ACC112 (cell line): ENCODE measurements around the gene ZNF827.

Experiments
- H2AFZ ChIP-seq: fragments of 200-600 bp; sonication (generic); one replicate; pipeline ENCODE4 v1.6.0; 2017; ENCODE audit warnings: antibody characterized with exemption, low read length; ENCODE audit not compliant: unreplicated experiment
- H3K27ac ChIP-seq: fragments of 200-600 bp; sonication (generic); 2 replicates; pipeline ENCODE4 v1.5.1; 2014; ENCODE audit warnings: low read depth, mild to moderate bottlenecking, antibody characterized with exemption, low read length, moderate library complexity
- H3K27me3 ChIP-seq: fragments of 200-600 bp; sonication (generic); 2 replicates; pipeline ENCODE4 v1.6.1; 2014; ENCODE audit warnings: mild to moderate bottlenecking, antibody characterized with exemption, low read length, moderate library complexity, mixed read lengths; ENCODE audit not compliant: insufficient read depth
- H3K36me3 ChIP-seq: fragments of 200-600 bp; sonication (generic); 2 replicates; pipeline ENCODE4 v1.6.1; 2016; ENCODE audit warnings: mild to moderate bottlenecking, antibody characterized with exemption, low read length, moderate library complexity, mixed read lengths; ENCODE audit not compliant: insufficient read depth
- H3K4me1 ChIP-seq: fragments of 200-600 bp; sonication (generic); one replicate; pipeline ENCODE4 v1.6.1; 2016; ENCODE audit warnings: low read length, mixed read lengths; ENCODE audit not compliant: insufficient read depth, unreplicated experiment, control insufficient read depth
- H3K4me3 ChIP-seq: fragments of 200-600 bp; sonication (generic); 2 replicates; pipeline ENCODE4 v1.5.1; 2014; ENCODE audit warnings: mild to moderate bottlenecking, low read depth, low read length
- H3K79me2 ChIP-seq: fragments of 200-600 bp; sonication (generic); one replicate; pipeline ENCODE4 v1.6.0; 2016; ENCODE audit warnings: low read length; ENCODE audit not compliant: control insufficient read depth, unreplicated experiment, insufficient read depth

The ZNF827 gene

GRCh38 chr4:145934434-145935047 lies 4.1 kb downstream of the ZNF827 start:
- Histone ChIP-seq H3K79me2 (peaks cover 37% of the 10 kb centered on the region), H3K27ac (no peak overlapping the region), H2AFZ (no peak overlapping the region), H3K36me3 (no peaks in the 10 kb centered on the region), H3K27me3 (no peaks in the 10 kb centered on the region), H3K4me3 (no peak overlapping the region), H3K4me1 (peaks cover 24% of the 10 kb centered on the region)

GRCh38 chr4:145933134-145933533 lies 5.5 kb downstream of the ZNF827 start:
- Histone ChIP-seq H3K4me1 (peaks cover 18% of the 10 kb centered on the region), H3K79me2 (peaks cover 46% of the 10 kb centered on the region), H3K27me3 (no peaks in the 10 kb centered on the region)

GRCh38 chr4:145931403-145931802 lies 7.2 kb downstream of the ZNF827 start:
- Histone ChIP-seq H3K27me3 (no peaks in the 10 kb centered on the region), H3K36me3 (no peaks in the 10 kb centered on the region), H3K27ac (no peak overlapping the region), H3K79me2 (peaks cover 53% of the 10 kb centered on the region), H2AFZ (no peak overlapping the region), H3K4me1 (peaks cover 18% of the 10 kb centered on the region), H3K4me3 (no peak overlapping the region)

More at GRCh38 chr4:145933134-145933533, 5.5 kb downstream of the ZNF827 start:
- Histone ChIP-seq H2AFZ (no peak overlapping the region), H3K4me3 (no peak overlapping the region), H3K36me3 (no peaks in the 10 kb centered on the region), H3K27ac (no peak overlapping the region)

GRCh38 chr4:145930592-145930991 lies 8.0 kb downstream of the ZNF827 start:
- Histone ChIP-seq H3K36me3 (no peaks in the 10 kb centered on the region), H3K27ac (no peak overlapping the region), H3K4me1 (peaks cover 15% of the 10 kb centered on the region), H2AFZ (no peak overlapping the region), H3K79me2 (peaks cover 54% of the 10 kb centered on the region), H3K4me3 (no peak overlapping the region), H3K27me3 (no peaks in the 10 kb centered on the region)

- H3K27ac ChIP-seq, result no peak overlapping the region
Observed at GRCh38 chr4:145929415-145930178, 9.0 kb downstream of the ZNF827 start.

GRCh38 chr4:145928748-145929147 lies 9.9 kb downstream of the ZNF827 start:
- Histone ChIP-seq H3K4me1 (peaks cover 8% of the 10 kb centered on the region), H3K36me3 (no peaks in the 10 kb centered on the region), H2AFZ (no peak overlapping the region), H3K27ac (no peak overlapping the region), H3K4me3 (no peak overlapping the region), H3K79me2 (peaks cover 38% of the 10 kb centered on the region), H3K27me3 (no peaks in the 10 kb centered on the region)

More at GRCh38 chr4:145929415-145930178, 9.0 kb downstream of the ZNF827 start:
- Histone ChIP-seq H3K27me3 (no peaks in the 10 kb centered on the region), H3K4me3 (no peak overlapping the region), H3K36me3 (no peaks in the 10 kb centered on the region), H3K4me1 (peaks cover 8% of the 10 kb centered on the region), H2AFZ (no peak overlapping the region), H3K79me2 (peaks cover 44% of the 10 kb centered on the region)

GRCh38 chr4:145927030-145927429 lies 11.6 kb downstream of the ZNF827 start:
- Histone ChIP-seq H3K4me3 (no peak overlapping the region), H3K79me2 (peaks cover 35% of the 10 kb centered on the region), H3K36me3 (no peaks in the 10 kb centered on the region)

GRCh38 chr4:145921231-145921630 lies 17.4 kb downstream of the ZNF827 start:
- Histone ChIP-seq H2AFZ (no peak overlapping the region), H3K4me1 (no peaks in the 10 kb centered on the region), H3K4me3 (no peak overlapping the region), H3K36me3 (no peaks in the 10 kb centered on the region; the same call in 1 of the 2 replicates), H3K27ac (no peak overlapping the region), H3K27me3 (no peaks in the 10 kb centered on the region), H3K79me2 (peaks cover 7% of the 10 kb centered on the region)

More at GRCh38 chr4:145927030-145927429, 11.6 kb downstream of the ZNF827 start:
- no peak overlapping the region for H2AFZ ChIP-seq
- H3K27ac ChIP-seq, result no peak overlapping the region
- H3K27me3 ChIP-seq, result no peaks in the 10 kb centered on the region
- H3K4me1 ChIP-seq, result peaks cover 8% of the 10 kb centered on the region

- Histone ChIP-seq H3K27ac (no peak overlapping the region), H3K36me3 (no peaks in the 10 kb centered on the region; the same call in 1 of the 2 replicates), H3K4me1 (no peaks in the 10 kb centered on the region), H3K4me3 (no peak overlapping the region), H3K79me2 (peaks cover 2% of the 10 kb centered on the region), H2AFZ (no peak overlapping the region), H3K27me3 (no peaks in the 10 kb centered on the region)
Observed at GRCh38 chr4:145920205-145920604, 18.4 kb downstream of the ZNF827 start.

GRCh38 chr4:145912376-145912775 lies 26.2 kb downstream of the ZNF827 start:
- H3K4me3 ChIP-seq, result no peak overlapping the region
- H3K4me1 ChIP-seq, result no peaks in the 10 kb centered on the region

GRCh38 chr4:145909773-145910172 lies 28.9 kb downstream of the ZNF827 start:
- no peaks in the 10 kb centered on the region for H3K4me1 ChIP-seq
- no peaks in the 10 kb centered on the region for H3K36me3 ChIP-seq
- no peak overlapping the region for H3K27ac ChIP-seq
- H2AFZ ChIP-seq, result no peak overlapping the region
- H3K79me2 ChIP-seq, result peaks cover 3% of the 10 kb centered on the region
- no peaks in the 10 kb centered on the region for H3K27me3 ChIP-seq
- no peak overlapping the region for H3K4me3 ChIP-seq

More at GRCh38 chr4:145912376-145912775, 26.2 kb downstream of the ZNF827 start:
- no peak overlapping the region for H2AFZ ChIP-seq
- H3K36me3 ChIP-seq, result no peaks in the 10 kb centered on the region
- H3K27ac ChIP-seq, result no peak overlapping the region
- peaks cover 3% of the 10 kb centered on the region for H3K79me2 ChIP-seq
- H3K27me3 ChIP-seq, result no peaks in the 10 kb centered on the region
